Gastrocnemius medialis (tissue), 4 donors: ENCODE measurements around the gene ANGPTL8.

Source experiments
- CTCF ChIP-seq, 5 experiments: fragments of 450-650 bp in 3 of 5; fragments of 200-600 bp in 2 of 5; sonication (generic) in 2 of 5; IDR thresholded peaks in 4 of 5; conservative IDR thresholded peaks in 1 of 5; 1 replicate in 4 of 5; 2 replicates in 1 of 5; pipeline ENCODE4 v1.5.1; 2016 to 2019; ENCODE audit warnings: antibody characterized with exemption in 5 of 5, mild to moderate bottlenecking in 3 of 5, moderate library complexity in 3 of 5
- POLR2A ChIP-seq, 2 donors: fragments of 450-650 bp; IDR thresholded peaks; one replicate each; pipeline ENCODE4 v1.6.1; 2017; ENCODE audit warnings: antibody characterized with exemption in 2 of 2, mild to moderate bottlenecking in 2 of 2, moderate library complexity in 2 of 2

DNA sequence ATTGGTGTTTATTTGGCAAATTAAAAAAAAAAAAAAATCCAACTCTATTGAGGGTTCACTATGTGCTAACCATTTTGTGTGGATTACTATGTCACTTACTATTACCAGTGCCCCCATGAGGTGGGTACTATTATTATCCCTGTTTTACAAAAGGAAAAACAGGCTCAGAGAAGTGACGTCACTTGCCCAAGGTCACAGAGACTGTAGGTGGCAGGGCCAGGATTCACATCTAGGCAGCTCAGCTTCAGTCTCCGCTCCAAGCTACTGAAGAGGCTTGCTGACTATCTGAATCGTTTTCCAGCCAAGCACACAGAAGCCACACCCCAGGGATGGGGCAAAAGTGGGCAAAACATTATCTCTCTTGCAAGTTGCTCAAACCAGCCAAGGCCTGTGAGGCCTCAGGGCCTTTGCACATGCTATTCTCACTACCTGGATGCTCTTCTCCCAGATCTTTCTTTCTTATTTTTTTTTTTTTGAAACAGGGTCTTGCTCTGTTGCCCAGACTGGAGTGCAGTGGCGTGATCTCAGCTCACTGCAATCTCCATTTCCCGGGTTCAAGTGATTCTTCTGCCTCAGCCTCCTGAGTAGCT, 4.8 kb upstream of the ANGPTL8 start:
- no peak for TF ChIP-seq CTCF (IDR thresholded peaks at IDR 0.05 in 4 of 5, conservative IDR thresholded peaks at IDR 0.05 in 1 of 5)
- no peak for TF ChIP-seq POLR2A (IDR thresholded peaks at IDR 0.05)
